Thoracic aorta (tissue), 2 donors: Measurements from ENCODE around the gene JADE2. TPM values are rescaled to one million over a fixed set of nuclear protein-coding genes. Genes with fewer than 3 reads are reported as not detected.

Source experiments
- ATAC-seq: fragments of 150-250 bp; one replicate; pipeline ENCODE4 v1.8.0; 2017; ENCODE audit warnings: low read depth; ENCODE audit not compliant: insufficient number of reproducible peaks, low FRiP score
- DNase-seq: peaks from one replicate; pipeline ENCODE4 v3.0.0-alpha.2; 2020; ENCODE audit warnings: low spot score
- H3K27ac ChIP-seq, 2 donors: fragments of 200-600 bp; sonication (generic); 1 replicate in 1 of 2; 2 replicates in 1 of 2; pipeline ENCODE4 v1.5.1; 2016; ENCODE audit warnings: mild to moderate bottlenecking in 2 of 2, moderate library complexity in 2 of 2
- H3K27me3 ChIP-seq: fragments of 200-600 bp; sonication (generic); replicated peaks from 2 replicates; pipeline ENCODE4 v1.6.0; 2016; ENCODE audit warnings: mild to moderate bottlenecking; ENCODE audit not compliant: insufficient read depth
- H3K36me3 ChIP-seq: fragments of 200-600 bp; sonication (generic); one replicate; pipeline ENCODE4 v1.5.1; 2016
- H3K4me1 ChIP-seq, 2 donors: fragments of 200-600 bp; sonication (generic); 1 replicate in 1 of 2; 2 replicates in 1 of 2; pipeline versions ENCODE4 v1.5.1 to v1.6.0; 2016; ENCODE audit warnings: low read depth in 2 of 2, mild to moderate bottlenecking in 1 of 2; ENCODE audit not compliant: control insufficient read depth in 1 of 2
- H3K4me3 ChIP-seq: fragments of 200-600 bp; sonication (generic); 2 replicates; pipeline ENCODE4 v1.5.1; 2016; ENCODE audit warnings: mild to moderate bottlenecking
- H3K9me3 ChIP-seq: fragments of 200-600 bp; sonication (generic); 2 replicates; pipeline ENCODE4 v1.5.1; 2016
- CTCF ChIP-seq: fragments of 200-600 bp; sonication (generic); IDR thresholded peaks from one replicate; pipeline ENCODE4 v1.5.1; 2019; ENCODE audit warnings: antibody characterized with exemption
- total RNA-seq, 2 donors: library from RNA; depleted of rRNA; stranded (reverse); fragments of >200 nt; gene quantifications; one replicate each; pipeline versions ENCODE4 v1.1.0 to v1.2.3, GENCODE V29; 2016

Gene JADE2
- total RNA-seq, 2 donors from 2014 or later, result 54.0 to 81.3 TPM

- DNase-seq, result no peak
- peaks cover 25% of the 10 kb centered on the region for H3K36me3 ChIP-seq
- no peak overlapping the region for H3K4me3 ChIP-seq
- ATAC-seq, result no peak
- no peak for TF ChIP-seq CTCF
- H3K9me3 ChIP-seq, result no peaks in the 10 kb centered on the region
- H3K4me1 ChIP-seq, result peaks cover 0 to 12% of the 10 kb centered on the region in 2 donors
- H3K27me3 ChIP-seq, result no peaks in the 10 kb centered on the region
- H3K27ac ChIP-seq, result no peak overlapping the region
Measured at GRCh38 chr5:134604908-134605307, 79.4 kb downstream of the JADE2 start.

- peaks cover 0 to 12% of the 10 kb centered on the region in 2 donors for H3K4me1 ChIP-seq
- DNase-seq, result no peak
- ATAC-seq, result no peak
- no peak overlapping the region for H3K27ac ChIP-seq
- no peaks in the 10 kb centered on the region for H3K9me3 ChIP-seq
- no peak overlapping the region for H3K4me3 ChIP-seq
- H3K27me3 ChIP-seq, result no peaks in the 10 kb centered on the region
- TF ChIP-seq CTCF, result no peak
- H3K36me3 ChIP-seq, result peaks cover 29% of the 10 kb centered on the region
Measured at GRCh38 chr5:134606726-134607125, 81.3 kb downstream of the JADE2 start.

DNA sequence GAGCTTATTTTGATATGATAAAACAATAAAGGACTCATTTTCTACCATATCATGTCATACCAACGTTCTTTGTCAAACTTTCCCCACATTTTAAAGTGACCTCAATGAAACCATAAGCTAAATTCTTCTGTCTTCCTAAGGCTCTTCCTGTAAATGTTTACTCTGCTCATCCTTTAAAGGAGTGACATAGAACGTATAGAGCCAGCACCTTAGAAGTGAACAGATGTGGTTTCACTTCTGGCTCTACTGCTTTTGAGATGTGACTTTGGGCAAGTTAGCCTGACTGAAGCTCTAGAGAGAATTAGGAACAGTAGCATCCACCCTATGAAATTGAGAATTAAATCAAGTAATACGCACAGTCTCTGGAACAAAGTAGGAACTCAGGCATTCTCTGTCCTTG, 83.1 kb downstream of the JADE2 start:
- no peak for ATAC-seq
- TF ChIP-seq CTCF, result no peak
- Histone ChIP-seq H3K9me3 (no peaks in the 10 kb centered on the region), H3K4me3 (no peak overlapping the region), H3K4me1 (peaks cover 0 to 2% of the 10 kb centered on the region in 2 donors), H3K27me3 (no peaks in the 10 kb centered on the region), H3K36me3 (peaks cover 35% of the 10 kb centered on the region), H3K27ac (no peak overlapping the region)
- DNase-seq, result no peak

DNA sequence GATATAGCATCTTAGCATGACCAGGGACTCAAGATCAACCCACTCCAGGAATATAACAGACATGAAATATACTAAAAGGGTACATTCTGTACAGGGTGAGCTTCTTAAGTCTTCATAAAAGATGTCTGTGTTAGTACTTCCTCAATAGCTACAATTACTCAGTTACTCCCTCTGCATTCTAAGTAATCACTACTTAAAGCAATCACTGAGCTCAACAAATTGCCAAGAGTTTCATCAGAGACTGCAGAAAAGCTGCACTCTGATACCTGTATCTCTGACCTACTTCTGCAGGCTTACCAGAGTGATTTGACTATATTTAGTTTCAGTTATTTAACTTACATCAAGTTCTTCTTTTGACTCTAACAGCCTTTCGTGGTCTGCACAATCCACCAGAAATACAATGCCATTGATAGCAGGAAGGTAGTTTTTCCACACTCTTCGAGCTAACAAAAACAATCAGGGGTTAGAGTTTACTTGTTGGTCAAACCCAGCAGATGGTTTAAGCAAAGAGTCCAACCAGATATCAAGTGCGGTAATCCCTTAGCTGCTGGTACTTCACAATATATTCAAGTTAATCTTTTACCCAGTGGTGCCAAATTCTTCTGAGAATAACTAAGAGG, 83.9 kb downstream of the JADE2 start:
- TF ChIP-seq CTCF, result no peak
- Histone ChIP-seq H3K27me3 (no peaks in the 10 kb centered on the region), H3K9me3 (no peaks in the 10 kb centered on the region), H3K4me1 (no peaks in the 10 kb centered on the region), H3K27ac (no peak overlapping the region), H3K4me3 (no peak overlapping the region), H3K36me3 (peaks cover 42% of the 10 kb centered on the region)
- ATAC-seq, result no peak
- DNase-seq, result no peak

GRCh38 chr5:134610725-134611124, 85.3 kb downstream of the JADE2 start:
- Histone ChIP-seq H3K4me3 (no peak overlapping the region), H3K27ac (no peak overlapping the region), H3K9me3 (no peaks in the 10 kb centered on the region), H3K27me3 (no peaks in the 10 kb centered on the region), H3K36me3 (peaks cover 42% of the 10 kb centered on the region), H3K4me1 (no peaks in the 10 kb centered on the region)
- TF ChIP-seq CTCF, result no peak
- ATAC-seq (no peak), DNase-seq (no peak)
